Testis (tissue), 5 donors: ENCODE results near the gene MTAP. TPM values are rescaled to one million over a fixed set of nuclear protein-coding genes. Genes with fewer than 3 reads are reported as not detected.

Source experiments
- DNase-seq: peaks from one replicate; pipeline ENCODE4 v3.0.0-alpha.2; 2019
- H3K27ac ChIP-seq, 2 donors: fragments of 200-600 bp; sonication (generic); one replicate each; pipeline ENCODE4 v1.5.1; 2019
- H3K27me3 ChIP-seq: fragments of 200-600 bp; sonication (generic); one replicate; pipeline ENCODE4 v1.5.1; 2019
- H3K36me3 ChIP-seq: fragments of 200-600 bp; sonication (generic); one replicate; pipeline ENCODE4 v1.5.1; 2017; ENCODE audit warnings: low read depth; ENCODE audit errors: missing control alignments
- H3K4me1 ChIP-seq: fragments of 200-600 bp; sonication (generic); one replicate; pipeline ENCODE4 v1.5.1; 2019
- H3K4me3 ChIP-seq, 2 donors: fragments of 200-600 bp; sonication (generic); one replicate each; pipeline ENCODE4 v1.5.1; 2017 to 2019
- H3K9me3 ChIP-seq: fragments of 200-600 bp; sonication (generic); one replicate; pipeline ENCODE4 v1.5.1; 2017
- POLR2A ChIP-seq: fragments of 450-650 bp; IDR thresholded peaks from one replicate; pipeline ENCODE4 v1.6.1; 2017; ENCODE audit warnings: antibody characterized with exemption, mild to moderate bottlenecking, moderate library complexity
- WGBS, 2 donors: methylation state at CpG; one replicate each; pipeline ENCODE4 v1.1.5; 2018; 5-methylcytosine and 5-hydroxymethylcytosine counted together
- intact Hi-C: fragments of 100-400 bp; cut with DNase I; formaldehyde crosslinking; loops from one replicate; pipeline ENCODE4 v1.15.1; 2023; ENCODE audit warnings: low total_unique reads
- long read RNA-seq, 2 donors: transcript quantifications; one replicate each; lab custom pipeline, GENCODE V29; 2026
- polyA plus RNA-seq: library from polyadenylated mRNA; stranded (reverse); fragments of 350-450 nt; fragmentation: Illumina TruSeq; extraction: RNeasy Lipid Tissue Mini Kit (QIAGEN cat#74804); gene quantifications from one replicate; pipeline ENCODE4 v1.2.3, GENCODE V29; 2014; ENCODE audit warnings: low read depth, low replicate concordance; ENCODE audit not compliant: insufficient read depth
- total RNA-seq, 2 donors: library from RNA; depleted of rRNA; stranded (reverse); fragments of >200 nt; gene quantifications; one replicate each; pipeline ENCODE4 v1.2.3, GENCODE V29; 2016
- TF ChIP-seq, protein P1 (sequence below), 3 experiments: fragments of 450-650 bp in 2 of 3; fragments of 200-600 bp in 1 of 3; sonication (generic) in 1 of 3; IDR thresholded peaks; one replicate each; pipeline ENCODE4 v1.5.1; 2016 to 2019; ENCODE audit warnings: antibody characterized with exemption in 3 of 3, mild to moderate bottlenecking in 2 of 3, moderate library complexity in 1 of 3

MTAP gene
- total RNA-seq (10 to 100 TPM; 19.3 to 21.2 TPM), polyA plus RNA-seq (18.2 TPM)
- long read RNA-seq, donor 1, full-length matches to known transcripts: 8 of 8 reads
- long read RNA-seq, donor 1, partial matches to known transcripts: 0 of 8 reads
- long read RNA-seq, donor 1, other reads (novel, unspliced or antisense): 0 of 8 reads
- long read RNA-seq, donor 2, full-length matches to known transcripts: 6 of 6 reads
- long read RNA-seq, donor 2, partial matches to known transcripts: 0 of 6 reads
- long read RNA-seq, donor 2, other reads (novel, unspliced or antisense): 0 of 6 reads

DNA sequence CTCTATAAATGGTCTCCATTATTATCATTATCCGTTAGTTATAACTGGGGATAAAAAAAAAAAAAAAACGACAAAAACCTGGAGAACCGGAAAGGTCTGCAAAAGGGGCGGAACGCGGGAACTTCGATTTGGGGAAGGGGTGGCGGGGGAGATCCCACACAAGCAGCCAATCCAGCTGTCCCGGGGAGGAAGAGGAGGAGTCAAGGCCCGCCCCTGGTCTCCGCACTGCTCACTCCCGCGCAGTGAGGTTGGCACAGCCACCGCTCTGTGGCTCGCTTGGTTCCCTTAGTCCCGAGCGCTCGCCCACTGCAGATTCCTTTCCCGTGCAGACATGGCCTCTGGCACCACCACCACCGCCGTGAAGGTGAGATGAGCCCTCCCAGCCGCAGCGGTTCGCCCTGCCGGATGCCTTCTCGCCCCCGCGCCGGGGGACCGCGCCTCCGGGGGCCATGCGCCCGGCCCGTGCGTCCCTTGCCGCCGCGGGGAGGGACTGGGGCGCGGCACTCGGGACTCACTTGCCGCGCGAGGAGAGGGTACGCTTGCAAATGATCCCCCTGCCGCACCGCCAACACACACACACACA, at the start of gene MTAP:
Gene MTAP (plus strand): TSS at position 219 of the 583 bp plus-strand sequence. CDS start 113 bp downstream, at position 332.
- Histone ChIP-seq H3K27ac (peak within 1 kb of the TSS; percentile 74 to 90), H3K36me3 (no peaks in the 10 kb centered on the region), H3K9me3 (no peaks in the 10 kb centered on the region), H3K4me3 (peak within 1 kb of the TSS; percentile 62 to 72), H3K4me1 (peaks cover 4% of the 10 kb centered on the region), H3K27me3 (no peaks in the 10 kb centered on the region)
- DNase-seq: peak; percentile 97
- peak; percentile 12 for TF ChIP-seq POLR2A
- TF ChIP-seq, protein P1, sequence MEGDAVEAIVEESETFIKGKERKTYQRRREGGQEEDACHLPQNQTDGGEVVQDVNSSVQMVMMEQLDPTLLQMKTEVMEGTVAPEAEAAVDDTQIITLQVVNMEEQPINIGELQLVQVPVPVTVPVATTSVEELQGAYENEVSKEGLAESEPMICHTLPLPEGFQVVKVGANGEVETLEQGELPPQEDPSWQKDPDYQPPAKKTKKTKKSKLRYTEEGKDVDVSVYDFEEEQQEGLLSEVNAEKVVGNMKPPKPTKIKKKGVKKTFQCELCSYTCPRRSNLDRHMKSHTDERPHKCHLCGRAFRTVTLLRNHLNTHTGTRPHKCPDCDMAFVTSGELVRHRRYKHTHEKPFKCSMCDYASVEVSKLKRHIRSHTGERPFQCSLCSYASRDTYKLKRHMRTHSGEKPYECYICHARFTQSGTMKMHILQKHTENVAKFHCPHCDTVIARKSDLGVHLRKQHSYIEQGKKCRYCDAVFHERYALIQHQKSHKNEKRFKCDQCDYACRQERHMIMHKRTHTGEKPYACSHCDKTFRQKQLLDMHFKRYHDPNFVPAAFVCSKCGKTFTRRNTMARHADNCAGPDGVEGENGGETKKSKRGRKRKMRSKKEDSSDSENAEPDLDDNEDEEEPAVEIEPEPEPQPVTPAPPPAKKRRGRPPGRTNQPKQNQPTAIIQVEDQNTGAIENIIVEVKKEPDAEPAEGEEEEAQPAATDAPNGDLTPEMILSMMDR (IDR thresholded peaks at IDR 0.05): no peak
- intact Hi-C loops: no loop called here
- 0% methylated on average over 14 to 31 of the region's 48 CpGs for WGBS, 2 donors

DNA sequence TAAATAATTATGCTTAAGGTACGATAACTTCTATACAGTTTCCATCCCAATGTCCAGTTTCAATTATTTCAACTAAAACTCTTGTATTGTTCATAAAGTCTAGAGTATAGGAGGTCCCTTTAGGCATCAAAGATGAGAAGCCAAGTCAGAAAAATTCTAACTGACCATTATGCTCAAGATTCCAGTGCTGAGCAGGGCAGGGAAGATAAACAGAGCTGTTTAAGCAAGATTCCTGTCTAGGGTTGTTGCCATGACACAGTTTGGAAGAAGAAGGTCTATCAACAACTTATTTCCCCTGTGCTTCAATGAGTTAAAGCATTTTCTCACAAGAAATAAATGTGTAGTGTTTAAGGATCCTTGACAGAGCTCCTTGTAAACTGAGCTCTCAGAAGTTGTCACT, 48.9 kb upstream of the MTAP start:
- Histone ChIP-seq H3K9me3 (no peaks in the 10 kb centered on the region), H3K27ac (no peak overlapping the region), H3K4me3 (no peak overlapping the region), H3K27me3 (no peaks in the 10 kb centered on the region), H3K4me1 (no peaks in the 10 kb centered on the region), H3K36me3 (no peaks in the 10 kb centered on the region)
- TF ChIP-seq, protein P1 (IDR thresholded peaks at IDR 0.05): no peak
- no peak for TF ChIP-seq POLR2A
- DNase-seq: no peak
- intact Hi-C loops: no loop called here
- WGBS, 2 donors: 78 to 100% methylated on average over 1 of the region's 1 CpG

DNA sequence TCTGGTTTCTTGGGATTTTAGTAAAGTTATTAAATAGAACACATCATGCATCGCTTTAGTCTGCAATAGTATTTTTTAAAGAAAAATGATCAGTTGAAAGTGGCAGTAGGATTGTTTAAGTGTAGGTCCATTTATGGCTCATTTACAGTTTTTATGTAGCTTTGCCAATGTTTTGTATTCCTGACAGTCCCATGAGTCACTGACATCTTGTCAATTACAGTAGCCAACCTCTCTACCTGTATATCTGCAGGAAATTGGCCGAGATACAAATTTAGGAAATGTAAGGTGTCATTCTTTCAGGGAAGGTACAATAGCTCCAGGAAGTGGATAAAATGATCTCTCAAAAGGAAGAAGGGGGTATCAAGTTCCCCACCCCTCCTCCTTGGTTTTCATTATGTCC, 47.7 kb upstream of the MTAP start:
- H3K4me3 ChIP-seq: no peak overlapping the region
- H3K4me1 ChIP-seq: no peaks in the 10 kb centered on the region
- no peaks in the 10 kb centered on the region for H3K27me3 ChIP-seq
- H3K36me3 ChIP-seq: no peaks in the 10 kb centered on the region
- 79 to 81% methylated on average over 2 of the region's 2 CpGs for WGBS, 2 donors
- no peaks in the 10 kb centered on the region for H3K9me3 ChIP-seq
- DNase-seq: no peak
- TF ChIP-seq, protein P1 (IDR thresholded peaks at IDR 0.05): no peak
- TF ChIP-seq POLR2A: no peak
- no peak overlapping the region for H3K27ac ChIP-seq
- intact Hi-C loops: no loop called here

DNA sequence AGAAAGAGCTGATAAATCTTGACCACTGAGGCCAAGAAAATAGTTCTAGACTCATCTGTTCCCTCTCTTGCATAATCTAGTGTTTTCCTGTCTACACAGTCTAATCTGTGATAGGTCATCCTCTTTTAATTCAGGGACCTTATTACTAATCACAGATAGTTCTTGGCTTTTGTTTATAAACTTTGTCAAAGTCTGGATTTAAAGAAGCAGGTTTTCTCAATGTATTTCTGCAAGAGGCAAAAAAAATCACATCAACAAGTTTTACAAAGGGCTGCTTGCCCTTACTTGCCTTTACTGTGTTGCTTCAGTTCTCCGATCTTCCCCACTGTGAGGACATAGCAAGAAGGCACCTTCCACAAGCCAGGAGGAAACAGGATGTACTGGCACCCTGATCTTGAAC, 43.9 kb upstream of the MTAP start:
- intact Hi-C loops: no loop called here
- TF ChIP-seq, protein P1 (IDR thresholded peaks at IDR 0.05): no peak
- TF ChIP-seq POLR2A: no peak
- no peak for DNase-seq
- H3K4me3 ChIP-seq: no peak overlapping the region
- H3K4me1 ChIP-seq: no peaks in the 10 kb centered on the region
- H3K9me3 ChIP-seq: no peaks in the 10 kb centered on the region
- no peak overlapping the region for H3K27ac ChIP-seq
- 85 to 92% methylated on average over 1 of the region's 1 CpG for whole genome bisulfite sequencing, 2 donors
- no peaks in the 10 kb centered on the region for H3K27me3 ChIP-seq
- no peaks in the 10 kb centered on the region for H3K36me3 ChIP-seq
